ENCODE results near the gene LSM4. TPM values are rescaled to one million over a fixed set of nuclear protein-coding genes. Genes with fewer than 3 reads are reported as not detected.
"Not testable (repeated sequence)": the region's sequence is repeated elsewhere in the genome, so short reads cannot be mapped to it uniquely, and the experiment has no call there.

LSM4 gene
- total RNA-seq, result 100 to 1,000 TPM; 280 to 379 TPM

- DNase-seq (ENCODE audit: low spot score in 2 of 2) (peak; percentile 99), ATAC-seq (peak; percentile 92 to 97)
- Mint-ChIP-seq H3K27ac (peak within 1 kb of the TSS; percentile 94 to 95), H3K9me3 (no peaks in the 10 kb centered on the region), H3K36me3 (peaks cover 32 to 35% of the 10 kb centered on the region in 2 donors)
These were observed at the start of gene LSM4 for GRCh38 chr19:18322759-18323460. Gene LSM4 (minus strand): TSS chr19:18323076. CDS start chr19:18323020, 56 bp downstream.

GRCh38 chr19:18368504-18369222 is 45.8 kb upstream of the LSM4 start:
- no peak for ATAC-seq
- no peak for DNase-seq (ENCODE audit: low spot score in 2 of 2)
- Mint-ChIP-seq H3K36me3 (peaks cover 2 to 6% of the 10 kb centered on the region in 2 donors), H3K9me3 (no peaks in the 10 kb centered on the region), H3K27ac (no peak overlapping the region)

GRCh38 chr19:18366021-18366435 is 43.2 kb upstream of the LSM4 start:
- ATAC-seq (peak in 1 of 2 donors; percentile 36), DNase-seq (ENCODE audit: low spot score in 2 of 2) (no peak)
- peaks cover 6 to 12% of the 10 kb centered on the region in 2 donors for H3K36me3 Mint-ChIP-seq
- H3K27ac Mint-ChIP-seq, result peak overlapping the region; percentile 22 to 41
- H3K9me3 Mint-ChIP-seq, result no peaks in the 10 kb centered on the region

DNA sequence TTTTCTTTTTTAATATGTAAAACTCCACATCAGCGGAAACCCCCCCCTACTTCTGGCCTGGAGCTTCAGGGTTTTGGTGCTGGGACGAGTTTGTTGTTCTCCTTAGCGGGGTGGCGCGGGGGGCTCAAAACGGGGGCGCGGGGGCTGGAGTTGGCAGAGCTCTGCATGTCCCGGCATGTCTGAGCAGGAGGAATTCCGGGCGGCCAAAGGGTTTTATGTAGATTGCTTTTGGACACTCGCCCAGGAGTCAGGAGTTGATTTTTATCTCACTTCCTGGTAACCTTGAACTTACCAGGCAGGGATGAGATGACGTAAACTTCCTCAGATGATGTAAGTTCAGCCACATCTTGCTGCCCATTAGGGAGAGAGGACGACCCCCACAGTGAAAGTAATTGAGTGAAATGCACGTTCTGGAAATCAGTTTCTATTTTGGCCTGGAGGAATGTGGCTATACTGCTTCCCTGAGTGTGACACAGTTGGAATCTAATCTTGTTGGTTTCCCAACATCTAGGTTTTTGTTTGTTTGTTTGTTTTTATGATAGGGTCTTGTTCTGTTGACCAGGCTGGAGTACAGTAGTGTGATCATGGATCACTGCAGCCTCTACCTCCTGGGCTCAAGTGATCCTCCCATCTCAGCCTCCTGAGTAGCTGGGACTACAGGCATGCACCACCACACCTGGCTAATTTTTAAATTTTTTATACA is 42.1 kb upstream of the LSM4 start:
- Mint-ChIP-seq H3K9me3 (no peaks in the 10 kb centered on the region), H3K36me3 (peaks cover 6 to 12% of the 10 kb centered on the region in 2 donors), H3K27ac (peak overlapping the region; percentile 29 to 65)
- no peak for ATAC-seq
- DNase-seq (ENCODE audit: low spot score in 2 of 2), result no peak

DNA sequence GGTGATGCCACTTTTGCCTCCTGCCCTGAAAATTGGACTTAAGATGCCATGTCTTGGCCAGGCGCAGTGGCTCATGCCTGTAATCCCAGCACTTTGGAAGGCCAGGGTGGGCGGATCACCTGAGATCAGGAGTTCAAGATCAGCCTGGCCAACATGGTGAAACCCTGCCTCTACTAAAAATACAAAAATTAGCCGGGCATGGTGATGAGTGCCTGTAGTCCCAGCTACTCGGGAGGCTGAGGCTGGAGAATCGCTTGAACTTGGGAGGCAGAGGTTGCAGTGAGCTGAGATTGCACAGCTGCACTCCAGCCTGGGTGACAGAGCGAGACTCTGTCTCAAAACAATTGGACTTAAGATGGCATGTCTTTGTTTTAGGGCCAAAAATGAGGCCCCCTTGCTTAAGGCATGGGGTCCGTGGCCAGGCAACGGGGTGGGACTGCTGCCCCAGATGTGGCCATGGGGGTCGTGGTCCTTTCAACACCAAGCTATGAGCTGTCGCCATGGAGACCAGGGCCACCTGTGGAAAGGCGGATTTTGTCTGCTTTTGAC is 41.5 kb upstream of the LSM4 start:
- not testable (repeated sequence) for DNase-seq (ENCODE audit: low spot score in 2 of 2); H3K9me3 Mint-ChIP-seq; ATAC-seq
- Mint-ChIP-seq H3K36me3 (peaks cover 6 to 12% of the 10 kb centered on the region in 2 donors), H3K27ac (peak overlapping the region in 1 of 2 donors; percentile 65)

DNA sequence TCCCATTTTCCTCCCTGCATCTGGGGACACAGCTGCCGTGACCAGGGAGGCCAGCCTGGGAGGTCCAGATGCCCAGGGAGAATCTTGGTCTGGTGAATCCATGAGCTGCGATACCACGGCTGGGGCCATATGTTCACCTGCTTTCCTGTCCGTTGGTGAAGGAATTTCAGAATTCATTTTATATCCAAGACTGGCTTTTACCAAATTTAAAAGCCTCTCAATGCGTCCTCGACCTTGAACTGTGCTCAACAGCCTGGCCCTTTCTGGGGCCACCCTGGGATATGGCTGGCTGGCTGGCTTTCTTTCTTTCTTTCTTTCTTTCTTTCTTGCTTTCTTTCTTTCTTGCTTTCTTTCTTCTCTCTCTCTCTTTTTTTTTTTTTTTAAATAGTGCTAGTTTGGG is 40.9 kb upstream of the LSM4 start:
- peaks cover 6 to 12% of the 10 kb centered on the region in 2 donors for H3K36me3 Mint-ChIP-seq
- H3K27ac Mint-ChIP-seq, result peak overlapping the region in 1 of 2 donors; percentile 65
- ATAC-seq, result no peak
- no peak for DNase-seq (ENCODE audit: low spot score in 2 of 2)
- no peaks in the 10 kb centered on the region for H3K9me3 Mint-ChIP-seq

DNA sequence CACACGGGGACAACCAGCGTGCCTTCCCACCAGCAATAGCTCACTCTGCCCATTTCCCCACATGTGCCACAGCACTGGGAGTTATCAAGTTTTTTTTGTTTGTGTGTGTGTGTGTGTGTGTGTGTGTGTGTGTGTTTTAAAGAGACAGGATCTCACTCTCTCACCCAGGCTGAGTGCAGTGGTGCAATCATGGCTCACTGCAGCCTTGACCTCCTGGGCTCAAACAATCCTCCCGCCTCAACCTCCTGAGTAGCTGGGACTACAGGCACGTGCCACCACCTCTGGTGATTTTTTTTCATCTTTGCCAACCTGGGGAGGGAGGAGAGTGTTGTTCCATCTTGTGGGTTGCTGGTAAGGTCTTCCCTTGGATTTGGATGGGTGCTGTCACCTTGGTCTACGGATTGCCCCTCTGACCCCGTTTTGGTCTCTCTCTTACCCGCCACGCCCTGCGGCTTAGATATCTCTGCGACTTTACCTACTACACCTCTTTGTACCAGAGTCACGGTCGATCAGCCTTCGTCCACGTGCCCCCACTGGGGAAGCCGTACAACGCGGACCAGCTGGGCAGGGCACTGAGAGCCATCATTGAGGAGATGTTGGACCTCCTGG is 40.2 kb upstream of the LSM4 start:
- Mint-ChIP-seq H3K36me3 (peaks cover 6 to 12% of the 10 kb centered on the region in 2 donors), H3K9me3 (no peaks in the 10 kb centered on the region), H3K27ac (peak overlapping the region in 1 of 2 donors; percentile 65)
- ATAC-seq, result no peak
- no peak for DNase-seq (ENCODE audit: low spot score in 2 of 2)

DNA sequence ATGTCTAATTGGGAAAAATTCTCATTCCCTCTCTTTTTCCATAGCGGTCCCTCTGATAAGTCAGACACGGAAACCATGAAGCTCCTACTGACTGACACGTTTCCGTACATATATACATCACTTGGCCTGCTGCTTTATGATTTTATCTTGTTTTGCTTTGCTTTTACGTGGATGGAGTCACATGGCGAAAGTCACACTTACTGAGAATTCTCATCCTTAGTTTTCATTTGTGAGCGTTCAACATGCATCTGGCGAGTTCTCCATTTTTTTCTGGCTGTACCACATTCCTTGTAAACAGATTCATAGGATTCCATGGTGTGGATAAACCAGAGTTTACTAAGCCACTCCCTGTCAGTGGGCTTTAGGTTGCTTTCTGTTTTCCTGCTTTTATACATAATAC is 38.8 kb upstream of the LSM4 start:
- H3K27ac Mint-ChIP-seq, result no peak overlapping the region
- no peaks in the 10 kb centered on the region for H3K9me3 Mint-ChIP-seq
- H3K36me3 Mint-ChIP-seq, result peaks cover 11 to 16% of the 10 kb centered on the region in 2 donors
- DNase-seq (ENCODE audit: low spot score in 2 of 2) (no peak), ATAC-seq (no peak)

DNA sequence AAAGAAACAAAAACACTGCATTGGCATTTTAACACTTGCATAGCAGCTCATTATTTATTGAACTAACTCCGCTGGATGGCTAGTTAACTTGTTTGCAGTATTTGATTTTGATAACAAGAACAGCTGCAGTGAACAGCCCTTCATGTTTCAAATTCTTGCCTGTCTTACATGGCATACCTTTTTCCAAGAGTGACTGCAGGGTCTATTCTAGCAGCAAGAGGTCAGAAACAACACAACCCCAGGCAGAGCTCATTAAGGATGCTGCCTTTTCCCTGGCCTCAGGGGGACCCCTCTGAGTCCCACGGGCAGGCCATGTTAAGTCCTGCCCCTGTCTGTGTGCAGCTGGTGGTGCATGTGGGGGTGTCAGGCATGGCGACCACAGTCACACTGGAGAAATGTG is 34.2 kb upstream of the LSM4 start:
- peaks cover 10% of the 10 kb centered on the region in 2 donors for H3K36me3 Mint-ChIP-seq
- no peak for DNase-seq (ENCODE audit: low spot score in 2 of 2)
- H3K27ac Mint-ChIP-seq, result no peak overlapping the region
- H3K9me3 Mint-ChIP-seq, result no peaks in the 10 kb centered on the region
- ATAC-seq, result no peak

GRCh38 chr19:18354743-18355142 is 31.9 kb upstream of the LSM4 start:
- not testable (repeated sequence) for H3K36me3 Mint-ChIP-seq; ATAC-seq; DNase-seq (ENCODE audit: low spot score in 2 of 2); H3K9me3 Mint-ChIP-seq; H3K27ac Mint-ChIP-seq

DNA sequence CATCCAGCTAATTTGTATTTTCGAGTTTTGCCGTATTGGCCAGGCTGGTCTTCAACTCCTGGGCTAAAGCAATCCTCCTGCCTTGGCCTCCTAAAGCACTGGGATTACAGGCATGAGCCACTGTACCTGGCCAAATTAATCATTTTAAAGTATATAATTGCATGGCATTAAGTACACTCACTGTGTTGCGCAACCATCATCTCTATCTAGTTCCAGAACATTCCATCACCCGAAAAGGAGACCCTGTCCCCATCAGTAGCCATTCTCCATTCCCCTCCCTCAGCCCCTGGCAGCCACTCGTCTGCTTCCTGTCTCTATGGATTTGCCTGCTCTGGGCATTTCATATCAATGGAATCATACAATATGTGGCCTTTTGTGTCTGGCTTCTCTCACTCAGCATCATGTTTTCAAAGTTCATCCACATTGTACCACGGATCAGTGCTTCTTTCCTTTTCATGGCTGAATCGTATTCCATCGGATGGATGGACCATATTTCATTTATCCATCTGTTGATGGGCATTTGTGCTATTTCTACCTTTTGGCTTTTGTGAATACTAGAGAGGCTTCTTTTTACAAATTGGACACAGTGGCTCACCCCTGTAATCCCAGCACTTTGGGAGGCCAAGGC is 30.6 kb upstream of the LSM4 start:
- Mint-ChIP-seq H3K27ac (peak overlapping the region; percentile 58 to 63), H3K9me3 (no peaks in the 10 kb centered on the region), H3K36me3 (peaks cover 4 to 10% of the 10 kb centered on the region in 2 donors)
- ATAC-seq, result no peak
- DNase-seq (ENCODE audit: low spot score in 2 of 2), result no peak

DNA sequence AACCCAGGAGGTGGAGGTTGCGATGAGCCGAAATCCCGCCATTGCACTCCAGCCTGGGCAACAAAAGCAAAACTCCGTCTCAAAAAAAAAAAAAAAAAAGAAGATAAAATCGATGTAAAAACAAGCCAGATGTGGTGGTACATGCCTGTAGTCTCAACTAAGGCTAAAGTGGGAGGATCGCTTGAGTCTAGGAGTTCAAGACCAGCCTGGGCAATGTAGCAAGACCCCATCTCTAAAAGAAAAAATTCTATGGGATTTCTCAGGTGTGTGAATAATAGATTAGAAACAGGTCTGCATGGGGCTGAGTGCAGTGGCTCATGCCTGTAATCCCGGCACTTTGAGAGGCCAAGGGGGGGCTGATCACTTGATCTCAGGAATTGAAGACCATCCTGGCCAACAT is 28.7 kb upstream of the LSM4 start:
- DNase-seq (ENCODE audit: low spot score in 2 of 2) (no peak), ATAC-seq (no peak)
- peaks cover 0 to 5% of the 10 kb centered on the region in 2 donors for H3K36me3 Mint-ChIP-seq
- H3K27ac Mint-ChIP-seq, result no peak overlapping the region
- H3K9me3 Mint-ChIP-seq, result no peaks in the 10 kb centered on the region

- ATAC-seq, result no peak
These were observed 27.6 kb upstream of the LSM4 start for GRCh38 chr19:18350490-18350889.

GRCh38 chr19:18349524-18350128 is 26.8 kb upstream of the LSM4 start:
- Mint-ChIP-seq H3K9me3 (no peaks in the 10 kb centered on the region), H3K27ac (no peak overlapping the region), H3K36me3 (no peaks in the 10 kb centered on the region)
- peak in 1 of 2 donors; percentile 50 for ATAC-seq
- peak in 1 of 2 donors; percentile 34 for DNase-seq (ENCODE audit: low spot score in 2 of 2)

More at GRCh38 chr19:18350490-18350889, 27.6 kb upstream of the LSM4 start:
- no peak for DNase-seq (ENCODE audit: low spot score in 2 of 2)
- no peaks in the 10 kb centered on the region for H3K9me3 Mint-ChIP-seq
- peaks cover 0 to 3% of the 10 kb centered on the region in 2 donors for H3K36me3 Mint-ChIP-seq
- no peak overlapping the region for H3K27ac Mint-ChIP-seq

DNA sequence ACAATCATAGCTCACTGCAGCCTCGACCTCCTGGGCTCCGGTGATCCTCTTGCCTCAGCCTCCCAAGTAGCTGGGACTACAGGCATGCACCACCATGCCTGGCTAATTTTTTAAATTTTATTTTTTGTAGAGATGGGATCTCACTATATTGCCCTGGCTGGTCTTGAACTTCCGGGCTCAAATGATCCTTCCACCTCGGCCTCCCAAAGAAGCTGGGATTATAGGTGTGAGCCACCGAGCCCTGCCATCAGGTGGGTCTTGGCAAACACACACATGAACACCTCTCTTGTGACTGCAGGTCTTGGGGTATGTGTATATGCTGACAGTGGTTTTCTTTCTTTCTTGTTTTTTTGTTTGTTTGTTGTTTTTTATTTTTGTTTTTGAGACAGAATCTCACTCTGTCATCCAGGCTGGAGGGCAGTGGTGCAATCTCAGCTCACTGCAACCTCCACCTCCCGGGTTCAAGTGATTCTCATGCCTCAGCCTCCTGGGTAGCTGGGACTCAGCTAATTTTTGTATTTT is 26.0 kb upstream of the LSM4 start:
- DNase-seq (ENCODE audit: low spot score in 2 of 2); ATAC-seq; H3K9me3 Mint-ChIP-seq; H3K36me3 Mint-ChIP-seq; H3K27ac Mint-ChIP-seq: not testable (repeated sequence)
